HG03558 (cell line): Measurements from ENCODE around the gene EFEMP2.

ENCODE experiments used
- ATAC-seq: cut with Tn5 transposase; IDR thresholded peaks from one replicate; pipeline ENCODE4 v1.9.1; 2021; ENCODE audit warnings: moderate number of reproducible peaks; ENCODE audit not compliant: unreplicated experiment; ENCODE audit errors: extremely low read depth

EFEMP2 gene

DNA sequence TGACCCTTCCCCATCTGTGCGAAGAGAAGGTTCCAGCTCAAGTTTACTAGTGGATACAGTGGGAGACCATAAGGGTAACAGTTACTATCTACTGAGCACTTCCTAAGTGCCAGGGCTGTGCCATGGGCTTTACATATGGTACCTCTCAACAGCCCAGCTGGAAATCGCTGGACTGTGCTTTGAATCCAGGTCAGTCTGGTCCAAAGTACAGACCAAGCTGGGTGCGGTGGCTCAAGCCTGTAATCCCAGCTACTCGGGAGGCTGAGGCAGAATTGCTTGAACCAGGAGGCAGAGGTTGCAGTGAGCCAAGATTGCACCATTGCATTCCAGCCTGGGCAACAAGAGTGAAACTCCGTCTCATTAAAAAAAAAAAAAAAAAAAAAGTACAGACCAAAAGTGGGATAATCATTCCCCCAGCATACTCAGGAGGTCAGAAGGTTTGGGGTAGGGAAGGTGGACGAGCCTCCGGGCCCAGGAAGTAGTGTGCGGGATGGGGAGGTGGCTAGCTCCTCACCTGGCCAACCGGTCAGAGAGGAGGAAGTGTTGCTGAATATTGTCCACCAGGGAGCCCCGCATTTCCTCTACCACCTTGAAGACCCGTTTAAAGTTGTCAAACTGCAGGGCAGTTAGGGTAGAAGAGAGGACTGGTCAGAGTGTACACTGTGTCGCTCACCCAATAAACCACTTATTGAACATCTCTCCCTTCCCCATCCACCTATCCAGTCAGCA, 13.4 kb upstream of the EFEMP2 start:
- no peak for ATAC-seq

DNA sequence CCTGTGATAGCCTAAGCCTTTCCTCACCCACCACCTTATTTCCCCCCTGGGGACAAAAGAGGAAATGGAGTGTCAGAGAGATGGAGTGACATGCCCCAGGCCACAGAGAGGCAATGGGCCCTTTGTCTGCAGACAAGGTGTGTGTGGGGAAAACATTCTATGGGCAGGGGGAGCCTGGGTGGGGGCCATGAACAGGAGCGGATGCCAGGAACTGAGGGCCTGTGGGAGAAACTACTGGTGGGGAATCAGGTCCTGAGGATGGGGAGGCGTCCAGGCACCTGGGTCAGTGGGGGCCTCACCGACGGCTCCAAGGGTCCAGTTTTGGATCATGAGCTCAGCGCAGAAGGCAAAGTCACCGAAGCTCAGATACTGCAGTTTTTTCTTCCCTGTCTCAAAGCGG, 12.6 kb upstream of the EFEMP2 start:
- no peak for ATAC-seq

DNA sequence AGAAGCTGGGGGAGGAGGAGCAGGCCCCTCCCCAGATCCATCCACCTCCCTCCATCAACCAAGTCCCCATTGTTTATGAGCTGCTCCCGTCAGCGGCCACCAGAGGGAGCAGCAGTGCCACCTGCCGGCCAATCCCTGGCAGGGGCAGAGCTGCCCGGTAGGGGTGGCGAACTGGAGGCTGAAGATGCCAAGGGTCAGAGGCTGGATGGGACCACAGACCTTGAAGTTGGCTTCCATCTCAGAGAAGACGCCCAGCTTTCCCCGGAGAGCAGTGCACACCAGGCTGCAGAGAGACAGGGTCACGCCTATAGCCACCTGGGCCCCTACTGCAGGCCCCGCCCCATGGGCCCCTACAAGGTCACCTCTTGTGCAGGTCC, 12.1 kb upstream of the EFEMP2 start:
- ATAC-seq: no peak

DNA sequence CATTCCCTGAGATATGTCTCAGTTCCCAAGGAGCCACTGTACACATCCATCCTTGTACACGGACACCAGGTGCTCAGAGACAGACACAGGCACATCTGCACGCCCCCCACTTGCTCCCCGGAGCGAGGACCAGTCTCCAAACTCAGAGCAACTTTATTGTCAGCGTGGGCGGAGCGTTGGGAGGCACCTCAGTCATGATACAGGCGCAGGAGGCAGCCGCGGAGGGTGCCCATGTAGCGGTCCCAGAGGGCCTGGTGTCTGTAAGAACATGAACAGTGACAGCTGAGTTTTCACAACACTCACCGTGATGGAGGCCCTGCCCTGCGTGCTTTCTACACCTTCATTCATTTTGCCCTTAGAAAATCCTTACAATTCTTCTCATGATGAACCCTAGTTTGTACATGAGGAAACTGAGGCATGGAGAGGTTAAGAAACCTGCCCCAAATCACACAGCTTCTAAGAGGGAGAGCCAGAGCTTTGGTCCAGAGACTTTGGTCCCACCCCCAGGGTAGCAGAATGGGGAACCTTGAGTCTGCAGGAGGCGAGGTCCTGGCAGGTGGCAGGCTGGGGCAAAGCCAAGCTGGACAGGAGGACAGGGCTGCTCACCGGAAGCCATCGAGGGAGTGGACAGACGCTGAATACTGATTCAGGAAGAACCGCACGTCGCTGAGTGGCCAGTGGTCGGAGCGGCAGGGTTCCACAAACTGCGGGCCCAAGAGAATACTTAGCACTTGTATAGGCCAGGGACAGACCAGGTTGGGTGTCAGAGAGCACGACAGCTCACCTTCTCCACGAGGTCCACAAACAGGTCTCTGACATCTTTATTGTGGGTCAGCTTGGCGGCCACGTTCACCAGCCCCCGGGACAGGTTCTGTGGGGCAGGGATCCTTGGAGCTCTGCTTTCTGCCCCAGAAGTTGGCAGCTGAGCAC, 11.5 kb upstream of the EFEMP2 start:
- ATAC-seq: no peak

DNA sequence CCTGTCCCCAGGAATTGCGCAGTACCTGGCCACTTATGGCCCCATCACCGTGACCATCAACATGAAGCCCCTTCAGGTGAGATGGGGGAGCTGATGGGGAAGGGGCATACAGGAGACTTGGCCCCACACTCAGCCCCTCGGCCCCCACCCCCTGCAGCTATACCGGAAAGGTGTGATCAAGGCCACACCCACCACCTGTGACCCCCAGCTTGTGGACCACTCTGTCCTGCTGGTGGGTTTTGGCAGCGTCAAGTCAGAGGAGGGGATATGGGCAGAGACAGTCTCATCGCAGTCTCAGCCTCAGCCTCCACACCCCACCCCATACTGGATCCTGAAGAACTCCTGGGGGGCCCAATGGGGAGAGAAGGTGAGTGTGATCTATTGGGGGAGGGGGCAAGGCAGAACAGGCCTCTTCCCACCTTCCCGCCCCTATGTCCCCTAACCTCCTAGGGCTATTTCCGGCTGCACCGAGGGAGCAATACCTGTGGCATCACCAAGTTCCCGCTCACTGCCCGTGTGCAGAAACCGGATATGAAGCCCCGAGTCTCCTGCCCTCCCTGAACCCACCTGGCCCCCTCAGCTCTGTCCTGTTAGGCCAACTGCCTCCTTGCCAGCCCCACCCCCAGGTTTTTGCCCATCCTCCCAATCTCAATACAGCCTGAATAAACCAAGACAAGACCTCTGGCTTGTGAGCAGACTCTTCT, 10.6 kb upstream of the EFEMP2 start:
- ATAC-seq: no peak

DNA sequence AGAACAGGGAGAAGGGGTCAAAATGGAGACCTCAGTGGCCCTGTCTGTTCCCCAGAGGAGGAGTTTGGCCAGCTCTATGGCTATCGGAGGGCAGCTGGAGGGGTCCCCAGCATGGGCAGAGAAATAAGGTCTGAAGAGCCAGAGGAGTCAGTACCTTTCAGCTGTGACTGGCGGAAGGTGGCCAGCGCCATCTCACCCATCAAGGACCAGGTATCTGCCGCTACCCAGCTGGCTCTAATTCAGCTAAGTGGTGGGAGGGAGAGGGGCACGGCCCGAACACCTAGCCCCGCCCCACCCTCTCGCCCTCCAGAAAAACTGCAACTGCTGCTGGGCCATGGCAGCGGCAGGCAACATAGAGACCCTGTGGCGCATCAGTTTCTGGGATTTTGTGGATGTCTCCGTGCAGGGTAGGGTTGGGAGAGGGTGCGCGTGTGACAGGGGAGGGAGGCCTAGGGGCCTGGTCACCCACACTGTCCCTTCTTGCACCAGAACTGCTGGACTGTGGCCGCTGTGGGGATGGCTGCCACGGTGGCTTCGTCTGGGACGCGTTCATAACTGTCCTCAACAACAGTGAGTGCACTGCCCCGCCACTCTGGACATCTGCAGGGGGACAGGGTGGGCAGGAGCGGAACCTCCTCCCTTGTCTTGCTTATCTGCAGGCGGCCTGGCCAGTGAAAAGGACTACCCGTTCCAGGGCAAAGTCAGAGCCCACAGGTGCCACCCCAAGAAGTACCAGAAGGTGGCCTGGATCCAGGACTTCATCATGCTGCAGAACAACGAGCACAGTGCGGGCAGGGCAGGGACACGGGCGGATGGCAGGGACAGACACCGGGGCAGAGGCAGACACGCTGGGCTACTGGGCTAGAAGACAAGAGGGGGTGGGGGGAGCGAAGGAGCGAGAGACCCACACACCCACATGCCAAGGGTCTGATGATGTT, 9.8 kb upstream of the EFEMP2 start:
- no peak for ATAC-seq

DNA sequence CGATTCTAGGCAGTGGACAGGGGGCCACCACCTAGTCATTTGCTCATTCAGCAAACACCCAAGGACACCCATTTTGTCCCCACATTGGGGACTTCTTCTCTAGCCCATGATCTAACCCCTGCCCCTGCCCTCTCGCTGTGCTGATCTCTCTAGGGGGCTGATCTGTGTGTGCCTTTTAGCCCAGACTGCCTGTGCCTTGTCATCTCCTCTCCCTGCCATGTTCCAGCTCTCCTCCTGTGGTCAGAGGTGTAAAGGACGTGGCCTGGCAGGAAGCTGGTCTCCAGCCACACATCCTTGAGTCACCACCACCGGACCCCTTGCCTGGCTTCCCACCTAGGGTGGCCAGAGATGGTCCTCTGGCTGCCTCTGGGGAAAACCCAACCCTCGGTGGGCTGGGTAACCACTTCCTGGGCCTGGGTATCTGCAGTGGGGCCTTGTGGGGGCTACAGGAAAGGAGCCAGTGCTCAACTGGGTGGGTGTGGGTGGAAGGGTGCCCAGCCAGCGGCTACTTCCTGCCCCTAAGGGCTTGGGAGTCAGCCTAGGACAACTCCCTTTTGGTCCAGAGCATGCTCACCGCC, 8.3 kb upstream of the EFEMP2 start:
- ATAC-seq: no peak

DNA sequence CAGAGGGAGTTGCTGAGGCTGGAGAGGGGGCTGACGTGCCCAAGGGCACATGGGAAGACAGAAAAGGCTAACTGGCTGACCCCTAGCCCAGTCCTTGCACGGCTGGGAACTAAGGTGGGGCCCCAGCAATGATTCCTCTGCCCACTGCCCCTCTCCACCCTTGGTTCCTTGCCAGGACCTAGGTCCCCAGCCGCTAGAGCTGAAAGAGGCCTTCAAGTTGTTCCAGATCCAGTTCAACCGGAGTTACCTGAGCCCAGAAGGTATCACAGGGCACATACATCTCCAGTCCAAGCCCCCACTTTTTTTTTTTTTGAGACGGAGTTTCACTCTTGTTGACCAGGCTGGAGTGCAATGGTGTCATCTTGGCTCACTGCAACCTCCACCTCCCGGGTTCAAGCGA, 7.4 kb upstream of the EFEMP2 start:
- ATAC-seq: no peak

DNA sequence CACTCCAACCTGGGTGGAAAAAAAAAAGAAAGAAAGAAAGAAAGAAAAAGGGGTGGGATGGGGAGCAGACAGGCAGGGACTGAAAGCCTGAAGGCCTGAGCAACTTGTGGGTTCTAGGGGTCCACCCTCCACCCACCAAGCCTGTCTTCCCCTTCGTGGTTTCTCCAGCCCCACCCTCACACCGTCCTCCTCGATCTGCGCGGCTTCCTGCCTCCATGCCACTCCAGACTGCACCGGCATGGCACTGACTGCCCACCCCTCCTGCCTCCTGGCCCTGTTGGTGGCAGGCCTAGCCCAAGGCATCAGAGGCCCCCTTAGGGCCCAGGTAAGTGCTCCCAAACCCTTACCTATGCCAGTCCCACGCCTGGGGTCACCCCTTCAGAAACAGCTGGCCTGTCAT, 7.0 kb upstream of the EFEMP2 start, which contains the start of gene CTSW:
Gene CTSW, plus strand, starts transcription at position 221 of the 400 bp plus-strand sequence. Its CDS starts 18 bp downstream, at position 239.
- no peak for ATAC-seq

DNA sequence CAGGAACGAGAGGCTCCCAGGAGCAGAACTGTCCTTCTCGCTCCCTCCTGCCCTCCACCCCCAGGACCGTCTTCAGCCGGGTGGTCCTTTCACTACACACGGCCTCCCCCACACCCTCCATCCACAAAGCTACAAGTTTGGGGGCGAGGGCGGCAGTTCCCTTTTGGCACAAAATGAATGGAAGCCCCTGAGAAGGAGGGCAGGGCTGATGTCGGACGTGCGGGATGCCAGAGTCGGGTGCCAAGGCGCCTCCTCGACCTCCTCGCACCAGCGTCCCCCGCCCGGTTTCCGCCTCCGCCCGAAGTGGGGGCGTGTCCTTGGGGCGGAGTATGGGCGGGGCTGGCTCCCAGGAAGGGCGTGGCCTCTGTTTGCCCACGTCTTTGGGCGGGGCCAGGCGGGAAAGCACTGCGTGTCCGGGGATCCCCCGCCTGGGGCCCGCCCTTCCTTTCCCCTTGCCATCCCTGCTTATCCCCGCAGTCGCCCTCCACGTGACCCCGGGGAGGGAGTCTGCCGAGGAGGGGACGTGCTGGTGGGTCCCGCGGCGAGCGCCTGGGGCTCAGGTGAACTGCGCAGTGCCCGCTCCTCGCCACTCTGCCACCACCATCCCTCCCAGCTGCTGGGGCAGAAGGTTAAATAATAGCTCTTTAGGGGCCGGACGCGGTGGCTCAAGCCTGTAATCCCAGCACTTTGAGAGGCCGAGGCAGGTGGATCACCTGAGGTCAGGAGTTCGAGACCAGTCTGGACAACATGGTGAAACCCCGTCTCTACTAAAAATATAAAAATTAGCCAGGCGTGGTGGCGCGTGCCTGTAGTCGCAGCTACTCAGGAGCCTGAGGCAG, 937 bp upstream of the EFEMP2 start:
- ATAC-seq: peak; percentile 71

DNA sequence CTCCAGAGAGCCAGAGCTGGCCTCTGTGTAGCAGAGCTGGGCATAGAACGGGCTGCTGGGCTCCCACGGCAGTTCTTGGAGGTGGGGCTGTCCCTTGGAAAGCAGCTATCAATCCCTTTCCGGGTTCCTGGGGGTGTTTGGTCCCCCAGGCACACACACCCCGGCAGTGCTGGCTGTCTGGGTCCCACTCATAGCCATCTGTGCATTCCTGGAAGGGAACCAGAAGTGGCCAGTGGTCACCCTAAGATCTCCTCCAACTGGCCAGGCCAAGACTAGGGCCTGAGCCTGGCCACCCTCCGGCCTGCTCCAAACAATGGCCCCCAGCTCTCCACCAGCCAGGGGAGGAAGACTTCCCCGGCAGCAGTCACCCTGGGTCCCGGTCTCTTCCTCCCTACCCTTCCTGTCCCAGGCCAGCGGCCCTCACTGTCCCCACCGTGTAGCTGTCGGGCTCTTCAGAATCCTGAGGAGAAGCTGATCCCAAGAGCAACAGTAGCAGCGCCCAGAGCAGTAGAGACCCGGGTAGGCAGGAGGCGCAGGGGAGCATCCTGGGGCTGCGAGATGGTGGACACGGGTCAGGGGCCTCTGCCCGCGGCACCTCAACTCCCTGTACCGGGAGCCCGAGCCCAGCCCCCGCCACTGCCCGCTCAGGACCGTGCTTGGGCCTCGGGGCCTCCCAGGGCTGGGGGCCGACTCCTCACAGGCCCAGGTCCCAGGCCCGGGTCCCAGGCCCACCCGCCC, 620 bp downstream of the EFEMP2 start:
- ATAC-seq: no peak

DNA sequence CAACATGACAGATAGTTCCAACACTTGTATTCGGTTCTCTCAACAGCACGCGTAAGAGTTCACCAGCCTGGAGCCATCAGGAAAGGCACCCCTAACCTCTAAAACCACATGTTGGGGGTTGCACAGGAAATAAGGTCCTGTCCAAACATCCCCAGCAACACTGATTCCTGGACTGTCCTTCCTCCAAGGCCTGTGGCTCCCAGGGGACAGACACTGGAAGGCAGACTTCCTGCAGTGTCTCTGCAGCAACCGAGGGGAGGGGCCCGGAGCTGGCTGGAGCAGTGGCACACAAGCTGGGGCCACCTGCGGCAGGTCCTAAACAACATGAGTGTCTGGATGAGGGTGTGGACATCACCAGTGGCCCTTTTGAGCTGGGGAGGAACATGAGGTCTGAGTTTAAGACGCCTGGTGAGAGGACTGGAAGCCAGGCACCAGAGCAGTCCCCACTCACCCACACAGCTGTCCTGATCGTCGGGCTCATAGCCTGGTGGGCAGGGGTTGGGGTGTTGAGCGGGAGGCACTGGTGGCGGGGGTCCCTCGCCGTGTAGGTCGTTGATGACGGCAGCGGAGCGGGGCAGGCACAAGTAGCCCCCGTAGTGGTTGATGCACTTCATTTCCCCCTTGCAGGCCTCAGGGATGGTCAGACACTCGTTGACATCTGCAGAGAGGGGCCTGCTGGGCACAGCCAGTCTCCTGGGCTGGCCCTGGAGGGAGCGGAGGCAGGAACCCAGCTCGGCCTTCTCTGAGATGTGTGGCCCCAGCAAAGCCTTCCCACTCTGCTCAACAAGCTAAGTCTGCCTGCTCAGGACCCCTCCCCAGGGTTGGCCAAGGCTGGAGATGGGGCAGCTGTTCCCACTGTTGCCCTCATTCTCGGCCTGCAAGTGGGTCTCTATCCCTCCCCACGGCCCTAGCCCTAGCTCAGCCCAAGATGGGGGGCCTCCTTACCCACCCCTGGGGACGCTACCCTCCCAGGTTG, 1.6 kb downstream of the EFEMP2 start:
- no peak for ATAC-seq

DNA sequence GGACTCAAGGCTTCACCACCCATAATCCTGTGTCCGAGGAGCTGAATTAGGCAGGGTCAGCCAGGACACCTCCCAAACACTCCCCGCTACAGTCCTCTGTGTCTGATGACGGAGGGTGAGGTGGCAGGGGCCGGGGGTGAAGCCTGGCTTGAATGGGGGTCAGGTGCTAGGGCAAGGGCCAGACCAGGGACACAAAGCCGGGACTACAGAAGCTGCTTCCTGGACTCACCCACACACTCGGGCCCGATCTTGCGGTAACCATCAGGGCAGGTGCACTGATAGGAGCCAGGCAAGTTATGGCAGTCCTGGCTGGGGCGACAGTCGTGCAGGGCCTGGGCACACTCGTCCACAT, 2.3 kb downstream of the EFEMP2 start:
- no peak for ATAC-seq

DNA sequence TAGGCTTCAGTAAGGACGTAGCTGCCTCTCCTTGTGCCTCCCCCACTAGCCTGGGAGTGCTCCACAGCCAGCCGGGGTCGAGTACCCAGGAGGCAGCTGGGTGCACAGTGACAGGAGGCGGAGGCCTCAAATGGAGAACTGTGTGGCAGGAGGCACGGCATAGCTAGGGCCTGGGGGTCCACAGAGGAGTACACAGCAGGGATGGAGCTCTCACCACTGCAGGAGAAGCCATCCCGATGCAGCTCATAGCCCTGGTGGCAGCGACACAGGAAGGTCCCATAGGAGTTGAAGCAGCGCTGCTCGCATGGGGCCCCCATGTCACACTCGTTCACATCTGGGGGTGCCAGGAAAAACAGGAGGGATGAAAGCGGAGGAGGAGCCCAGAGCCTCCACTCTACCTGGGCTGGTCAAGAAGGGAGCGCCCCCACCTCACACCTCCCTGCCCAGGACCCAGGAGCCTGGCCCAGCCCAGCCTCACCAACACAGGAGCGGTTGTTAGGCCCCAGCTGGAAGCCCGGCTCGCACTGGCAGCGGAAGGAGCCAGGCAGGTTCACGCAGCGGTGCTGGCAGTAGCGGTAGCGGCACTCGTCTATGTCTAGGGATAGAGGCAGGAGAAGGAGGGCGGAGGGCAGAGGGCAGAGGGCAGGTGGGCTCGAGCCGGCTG, 2.8 kb downstream of the EFEMP2 start:
- no peak for ATAC-seq

DNA sequence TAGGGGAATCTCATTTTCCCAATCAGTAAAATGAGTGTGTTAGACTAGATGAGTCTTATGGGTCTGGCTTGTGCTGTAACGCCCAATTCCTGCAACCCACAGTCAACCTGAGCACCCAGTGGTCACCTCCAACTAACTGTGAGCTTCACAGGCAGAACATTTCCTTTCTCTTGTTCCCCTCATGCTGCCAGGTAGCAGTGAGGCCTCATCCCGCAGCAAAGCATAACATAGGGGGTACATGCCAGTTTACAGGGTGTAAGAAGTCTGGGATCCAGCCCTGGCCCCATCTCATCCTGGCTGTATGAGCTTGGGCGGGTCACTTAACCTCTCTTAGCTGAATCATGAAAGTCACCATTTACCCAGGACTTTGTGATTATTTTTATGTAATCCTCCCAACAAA, 3.7 kb downstream of the EFEMP2 start:
- ATAC-seq: no peak

DNA sequence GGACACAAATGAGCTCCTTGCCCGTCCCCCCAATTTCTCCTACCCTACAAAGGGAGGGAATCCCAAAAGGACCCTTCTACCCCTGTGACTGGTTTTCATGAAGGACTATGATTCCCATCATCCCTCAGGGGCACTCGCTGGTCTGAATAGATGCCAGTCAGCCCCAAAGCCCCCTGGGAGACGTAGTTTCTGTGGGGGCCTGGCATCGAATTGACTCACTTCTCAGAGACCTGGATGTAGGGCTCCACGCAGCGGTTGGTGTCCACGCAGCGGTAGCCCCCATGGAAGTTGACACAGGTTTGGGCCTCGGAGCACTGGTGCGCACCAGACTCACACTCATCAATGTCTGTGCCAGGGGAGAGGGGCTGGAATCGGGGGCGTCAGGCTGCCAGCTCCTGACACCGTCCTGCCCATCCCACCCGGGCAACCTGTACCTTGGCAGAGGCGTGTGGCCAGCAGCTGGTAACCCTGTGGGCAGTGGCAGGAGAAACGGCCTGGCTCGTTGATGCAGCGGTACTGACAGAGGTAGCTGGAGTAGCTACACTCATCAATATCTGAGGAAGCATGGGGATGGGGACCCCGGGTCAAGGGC, 4.4 kb downstream of the EFEMP2 start:
- no peak for ATAC-seq
